Endothelial cell of umbilical vein (primary cell): ENCODE data around the gene SLMAP. TPM values are rescaled to one million over a fixed set of nuclear protein-coding genes. Genes with fewer than 3 reads are reported as not detected.

Experiments
- polyA plus RNA-seq, 4 experiments: library from polyadenylated mRNA; depleted of rRNA in 3 of 4; stranded (reverse) in 3 of 4; unstranded in 1 of 4; fragments of >200 nt; gene quantifications; 2 replicates each; pipeline versions ENCODE4 v1.2.1 to v1.2.3, GENCODE V29; 2011 to 2012; ENCODE audit warnings: missing spikeins in 1 of 4
- total RNA-seq: library from RNA; stranded (reverse); gene quantifications from 2 replicates; pipeline ENCODE4 v1.2.3, GENCODE V29; 2021

Gene SLMAP
- total and polyA plus RNA-seq, 2 donors (not counting 3 experiments of a cell fraction or from before 2014, with no cell fraction given), result 9.8 to 54.7 TPM

Other genes starting within 250 kb of the SLMAP start
- 0.20 TPM in 1 of 2 replicates, not detected in the other for gene DNAH12, start 212.0 kb upstream of the SLMAP start, total RNA-seq
- gene DNAH12, start 212.0 kb upstream of the SLMAP start, polyA plus RNA-seq, result 0.06 and 0.10 TPM in 2 replicates
- 19.0 and 20.4 TPM in 2 replicates for gene PDE12, start 200.0 kb upstream of the SLMAP start, total RNA-seq
- gene PDE12, start 200.0 kb upstream of the SLMAP start, polyA plus RNA-seq, result 12.7 and 12.8 TPM in 2 replicates
- gene ARF4, start 159.0 kb upstream of the SLMAP start, total RNA-seq, result 243 and 249 TPM in 2 replicates
- 221 and 239 TPM in 2 replicates for gene ARF4, start 159.0 kb upstream of the SLMAP start, polyA plus RNA-seq
- 25.0 and 31.0 TPM in 2 replicates for gene DENND6A, start 63.2 kb upstream of the SLMAP start, total RNA-seq
- 12.7 and 14.0 TPM in 2 replicates for gene DENND6A, start 63.2 kb upstream of the SLMAP start, polyA plus RNA-seq